ENCODE results near the gene TNFSF10.
"Not testable (repeated sequence)": the region's sequence is repeated elsewhere in the genome, so short reads cannot be mapped to it uniquely, and the experiment has no call there.

TNFSF10 gene

GRCh38 chr3:172522871-172523818 is at the start of gene TNFSF10:
TNFSF10 (minus strand) TSS chr3:172523430; CDS start chr3:172523384, 46 bp downstream.
- DNase-seq, result no peak
- H3K9me3 Mint-ChIP-seq, result no peaks in the 10 kb centered on the region
- no peaks in the 10 kb centered on the region for H3K27me3 Mint-ChIP-seq (ENCODE audit: low read depth, poor library complexity)
- H3K27ac Mint-ChIP-seq, result no peak within 1 kb of the TSS
- no peak for TF ChIP-seq CTCF (IDR thresholded peaks at IDR 0.05)
- H3K36me3 Mint-ChIP-seq (ENCODE audit: low read depth), result no peaks in the 10 kb centered on the region
- peaks cover 13% of the 10 kb centered on the region for H3K4me1 Mint-ChIP-seq
- no peak within 1 kb of the TSS for H3K4me3 Mint-ChIP-seq

- H3K27me3 Mint-ChIP-seq (ENCODE audit: low read depth, poor library complexity), result no peaks in the 10 kb centered on the region
- peaks cover 12% of the 10 kb centered on the region for H3K4me1 Mint-ChIP-seq
- no peak for DNase-seq
- no peaks in the 10 kb centered on the region for H3K36me3 Mint-ChIP-seq (ENCODE audit: low read depth)
- H3K27ac Mint-ChIP-seq, result no peak overlapping the region
- TF ChIP-seq CTCF (IDR thresholded peaks at IDR 0.05), result no peak
- peaks cover 42% of the 10 kb centered on the region for H3K9me3 Mint-ChIP-seq
- no peak overlapping the region for H3K4me3 Mint-ChIP-seq
Observed at GRCh38 chr3:172569128-172570008, 46.1 kb upstream of the TNFSF10 start.

GRCh38 chr3:172568701-172569100 is 45.5 kb upstream of the TNFSF10 start:
- peaks cover 42% of the 10 kb centered on the region for H3K9me3 Mint-ChIP-seq
- no peak overlapping the region for H3K4me3 Mint-ChIP-seq
- H3K27ac Mint-ChIP-seq, result no peak overlapping the region
- H3K27me3 Mint-ChIP-seq (ENCODE audit: low read depth, poor library complexity), result no peaks in the 10 kb centered on the region
- peaks cover 16% of the 10 kb centered on the region for H3K4me1 Mint-ChIP-seq
- no peak for DNase-seq
- H3K36me3 Mint-ChIP-seq (ENCODE audit: low read depth), result no peaks in the 10 kb centered on the region
- no peak for TF ChIP-seq CTCF (IDR thresholded peaks at IDR 0.05)

- not testable (repeated sequence) for H3K27me3 Mint-ChIP-seq (ENCODE audit: low read depth, poor library complexity); H3K36me3 Mint-ChIP-seq (ENCODE audit: low read depth); DNase-seq; H3K27ac Mint-ChIP-seq; H3K4me3 Mint-ChIP-seq
- Mint-ChIP-seq H3K4me1 (peaks cover 18% of the 10 kb centered on the region), H3K9me3 (peaks cover 42% of the 10 kb centered on the region)
Observed at GRCh38 chr3:172566785-172567184, 43.6 kb upstream of the TNFSF10 start.

GRCh38 chr3:172564499-172564898 is 41.3 kb upstream of the TNFSF10 start:
- Mint-ChIP-seq H3K4me3 (no peak overlapping the region), H3K27me3 (ENCODE audit: low read depth, poor library complexity) (no peaks in the 10 kb centered on the region), H3K36me3 (ENCODE audit: low read depth) (no peaks in the 10 kb centered on the region), H3K9me3 (peaks cover 29% of the 10 kb centered on the region), H3K4me1 (peaks cover 18% of the 10 kb centered on the region), H3K27ac (no peak overlapping the region)
- TF ChIP-seq CTCF (IDR thresholded peaks at IDR 0.05), result no peak
- no peak for DNase-seq
